ENCODE data around the gene C6orf120. TPM values are rescaled to one million over a fixed set of nuclear protein-coding genes. Genes with fewer than 3 reads are reported as not detected.

Gene C6orf120
- polyA plus RNA-seq, 3 donors, result 8.3 to 31.4 (median 28.5) TPM

DNA sequence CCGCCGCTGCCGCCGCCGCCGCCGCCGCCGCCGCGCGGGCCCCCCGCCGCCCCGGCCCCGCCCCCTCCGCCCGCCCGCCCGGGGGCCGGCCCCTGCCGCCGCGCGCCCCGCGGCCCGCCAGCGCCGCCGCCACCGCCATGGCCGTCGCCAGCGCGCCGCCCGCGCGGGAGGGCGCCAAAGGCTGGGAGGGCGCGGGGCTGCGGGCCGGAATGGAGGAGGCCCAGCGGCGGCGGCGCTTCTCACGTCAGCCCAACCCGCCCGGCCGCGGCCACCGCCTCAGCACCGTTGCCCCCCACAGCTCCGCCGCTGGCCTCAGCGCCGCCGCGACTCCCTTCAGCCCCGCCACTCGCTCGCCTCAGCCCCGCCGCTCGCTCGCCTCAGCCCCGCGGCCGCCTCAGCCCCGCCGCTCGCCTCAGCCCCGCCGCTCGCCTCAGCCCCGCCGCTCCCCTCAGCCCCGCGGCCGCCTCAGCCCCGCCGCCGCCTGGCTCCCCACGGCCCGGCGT lies 22.1 kb downstream of the C6orf120 start:
- peaks cover 36% of the 10 kb centered on the region for H3K4me1 Mint-ChIP-seq
- under 1% methylated on average over 89 of the region's 89 CpGs for WGBS (ENCODE audit: insufficient coverage)
- Histone ChIP-seq H3K4me2 (replicated peaks; ENCODE audit: extremely low read depth, low read length, poor library complexity, severe bottlenecking) (peak overlapping the region; percentile 85), H3K4me3 (replicated peaks in 1 of 3; ENCODE audit: low read depth in 2 of 3, low read length in 3 of 3) (peak overlapping the region in 1 of 3 experiments; percentile 51), H3K4me1 (ENCODE audit: control insufficient read depth in 1 of 2, insufficient read depth in 2 of 2, low read length in 2 of 2) (peaks cover 27 to 42% of the 10 kb centered on the region in 2 donors), H3K27me3 (ENCODE audit: control insufficient read depth in 2 of 2, insufficient read depth in 2 of 2, low read length in 2 of 2) (peaks cover 0 to 8% of the 10 kb centered on the region in 2 donors), H2AFZ (ENCODE audit: insufficient read depth, low read depth, low read length, poor library complexity, severe bottlenecking) (no peak overlapping the region), H4K20me1 (ENCODE audit: insufficient read depth, low read length) (peaks cover 7% of the 10 kb centered on the region), H3K9ac (ENCODE audit: insufficient read depth, low read length, poor library complexity, severe bottlenecking) (peak overlapping the region; percentile 42), H3K36me3 (replicated peaks in 1 of 2; ENCODE audit: control insufficient read depth in 1 of 2, insufficient read depth in 2 of 2, low read length in 2 of 2) (no peaks in the 10 kb centered on the region), H3K9me3 (replicated peaks in 1 of 2; ENCODE audit: control insufficient read depth in 1 of 2, insufficient read depth in 1 of 2, low read length in 2 of 2) (no peaks in the 10 kb centered on the region), H3K27ac (ENCODE audit: low read depth in 1 of 2, low read length in 2 of 2) (no peak overlapping the region), H3K79me2 (ENCODE audit: insufficient read depth, low read length) (peaks cover 33% of the 10 kb centered on the region)
- H3K36me3 Mint-ChIP-seq, result peaks cover 5 to 11% of the 10 kb centered on the region in 2 donors
- peak overlapping the region in 2 of 7 donors; percentile 58 to 71 for H3K27ac Mint-ChIP-seq
- H3K27me3 Mint-ChIP-seq (ENCODE audit: low read depth in 3 of 3), result peaks cover 0 to 12% (median 5%) of the 10 kb centered on the region in 3 donors
- peak overlapping the region; percentile 66 to 78 for H3K4me3 Mint-ChIP-seq
- TF ChIP-seq, protein P1, sequence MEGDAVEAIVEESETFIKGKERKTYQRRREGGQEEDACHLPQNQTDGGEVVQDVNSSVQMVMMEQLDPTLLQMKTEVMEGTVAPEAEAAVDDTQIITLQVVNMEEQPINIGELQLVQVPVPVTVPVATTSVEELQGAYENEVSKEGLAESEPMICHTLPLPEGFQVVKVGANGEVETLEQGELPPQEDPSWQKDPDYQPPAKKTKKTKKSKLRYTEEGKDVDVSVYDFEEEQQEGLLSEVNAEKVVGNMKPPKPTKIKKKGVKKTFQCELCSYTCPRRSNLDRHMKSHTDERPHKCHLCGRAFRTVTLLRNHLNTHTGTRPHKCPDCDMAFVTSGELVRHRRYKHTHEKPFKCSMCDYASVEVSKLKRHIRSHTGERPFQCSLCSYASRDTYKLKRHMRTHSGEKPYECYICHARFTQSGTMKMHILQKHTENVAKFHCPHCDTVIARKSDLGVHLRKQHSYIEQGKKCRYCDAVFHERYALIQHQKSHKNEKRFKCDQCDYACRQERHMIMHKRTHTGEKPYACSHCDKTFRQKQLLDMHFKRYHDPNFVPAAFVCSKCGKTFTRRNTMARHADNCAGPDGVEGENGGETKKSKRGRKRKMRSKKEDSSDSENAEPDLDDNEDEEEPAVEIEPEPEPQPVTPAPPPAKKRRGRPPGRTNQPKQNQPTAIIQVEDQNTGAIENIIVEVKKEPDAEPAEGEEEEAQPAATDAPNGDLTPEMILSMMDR (IDR thresholded peaks at IDR 0.05), result no peak
- intact Hi-C loops (cut with micrococcal nuclease), result loop anchor here (2.0 kb wide), 1 partner anchor 21 kb away; the partner anchor contains the start of genes C6orf120 (in 2 of the 2) and WDR27 (in 2 of the 2)
- DNase-seq, result peak in 1 of 3 donors; percentile 20
- H3K9me3 Mint-ChIP-seq, result peaks cover 0 to 2% (median 0%) of the 10 kb centered on the region in 7 donors

DNA sequence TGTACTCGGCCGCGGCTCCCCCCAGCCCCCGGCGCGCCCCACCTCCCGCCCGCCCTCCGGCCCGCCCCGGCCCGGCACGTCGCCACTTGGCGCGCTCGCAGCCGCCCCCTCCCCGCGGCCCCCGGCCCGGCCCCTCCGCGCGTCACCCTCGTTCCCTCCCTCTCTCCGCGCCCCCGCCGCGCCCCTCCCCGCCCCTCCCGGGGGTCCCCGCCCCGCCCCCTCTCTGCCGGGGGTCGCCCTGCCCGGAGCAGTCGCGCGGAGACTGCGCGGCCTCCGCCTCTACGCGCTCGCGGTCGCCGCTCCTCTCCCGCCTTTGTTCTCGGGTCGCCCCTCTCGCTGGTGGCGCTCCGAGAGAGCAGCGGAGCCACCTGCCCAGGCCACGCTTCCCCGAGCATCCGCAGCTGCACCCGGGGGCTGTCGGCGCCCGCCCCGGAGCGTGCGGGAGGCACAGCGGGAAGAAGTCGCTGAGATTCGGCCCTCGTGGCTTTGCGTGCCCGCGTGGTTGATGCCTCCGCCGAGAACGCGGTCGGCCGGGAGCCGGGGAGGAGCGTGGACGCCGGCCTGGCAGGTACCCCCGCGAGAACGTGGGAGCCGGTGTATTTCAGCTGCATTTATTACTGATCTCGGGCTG lies 22.7 kb downstream of the C6orf120 start, which contains the start of gene PHF10:
Gene PHF10 (minus strand): TSS at position 7 of the 631 bp plus-strand sequence. CDS start 569 bp downstream, outside the sequence.
- Histone ChIP-seq H3K27ac (ENCODE audit: low read depth in 1 of 2, low read length in 2 of 2) (peak within 1 kb of the TSS; percentile 29 to 80), H3K4me1 (ENCODE audit: control insufficient read depth in 1 of 2, insufficient read depth in 2 of 2, low read length in 2 of 2) (peaks cover 27 to 42% of the 10 kb centered on the region in 2 donors), H3K4me2 (replicated peaks; ENCODE audit: extremely low read depth, low read length, poor library complexity, severe bottlenecking) (peak within 1 kb of the TSS; percentile 95), H3K9me3 (replicated peaks in 1 of 2; ENCODE audit: control insufficient read depth in 1 of 2, insufficient read depth in 1 of 2, low read length in 2 of 2) (no peaks in the 10 kb centered on the region), H3K4me3 (replicated peaks in 1 of 3; ENCODE audit: low read depth in 2 of 3, low read length in 3 of 3) (peak within 1 kb of the TSS; percentile 68 to 85 (median 81)), H3K36me3 (replicated peaks in 1 of 2; ENCODE audit: control insufficient read depth in 1 of 2, insufficient read depth in 2 of 2, low read length in 2 of 2) (no peaks in the 10 kb centered on the region), H2AFZ (ENCODE audit: insufficient read depth, low read depth, low read length, poor library complexity, severe bottlenecking) (peak within 1 kb of the TSS; percentile 72), H3K27me3 (ENCODE audit: control insufficient read depth in 2 of 2, insufficient read depth in 2 of 2, low read length in 2 of 2) (peaks cover 0 to 8% of the 10 kb centered on the region in 2 donors), H3K79me2 (ENCODE audit: insufficient read depth, low read length) (peaks cover 28% of the 10 kb centered on the region), H4K20me1 (ENCODE audit: insufficient read depth, low read length) (peaks cover 7% of the 10 kb centered on the region), H3K9ac (ENCODE audit: insufficient read depth, low read length, poor library complexity, severe bottlenecking) (peak within 1 kb of the TSS; percentile 82)
- peaks cover 0 to 12% (median 5%) of the 10 kb centered on the region in 3 donors for H3K27me3 Mint-ChIP-seq (ENCODE audit: low read depth in 3 of 3)
- H3K36me3 Mint-ChIP-seq, result peaks cover 5 to 11% of the 10 kb centered on the region in 2 donors
- H3K4me3 Mint-ChIP-seq, result peak within 1 kb of the TSS; percentile 95
- peaks cover 33% of the 10 kb centered on the region for H3K4me1 Mint-ChIP-seq
- DNase-seq, result peak in 1 of 3 donors; percentile 22
- under 1% methylated on average over 60 of the region's 89 CpGs for WGBS (ENCODE audit: insufficient coverage)
- intact Hi-C loops (cut with micrococcal nuclease), result no loop called here
- H3K27ac Mint-ChIP-seq, result peak within 1 kb of the TSS; percentile 14 to 95 (median 87)
- TF ChIP-seq, protein P1 (IDR thresholded peaks at IDR 0.05), result no peak
- peaks cover 0 to 2% (median 0%) of the 10 kb centered on the region in 7 donors for H3K9me3 Mint-ChIP-seq

Data from CD14-positive monocyte (primary cell).